Natural killer cell (primary cell): Measurements from ENCODE around the gene CLPSL2. TPM values are rescaled to one million over a fixed set of nuclear protein-coding genes. Genes with fewer than 3 reads are reported as not detected.

ENCODE experiments used
- ATAC-seq, 3 donors: fragments of 150-1000 bp in 2 of 3; fragments of 200-7000 bp in 1 of 3; cut with Tn5 transposase; 1 replicate in 1 of 3; 2 replicates in 2 of 3; pipeline ENCODE4 v1.10.0; 2021; ENCODE audit warnings: mild to moderate bottlenecking in 2 of 3, moderate library complexity in 2 of 3
- DNase-seq, 2 donors: peaks; one replicate each; pipeline versions ENCODE4 v3.0.0 to v3.0.0-alpha.2; 2013 to 2021; ENCODE audit warnings: mixed read lengths in 1 of 2
- H3K27ac ChIP-seq: one replicate; pipeline ENCODE4 v1.5.1; 2013; ENCODE audit warnings: mild to moderate bottlenecking, low read length
- H3K27me3 ChIP-seq: one replicate; pipeline ENCODE4 v1.6.1; 2013; ENCODE audit warnings: low read length; ENCODE audit not compliant: control insufficient read depth, insufficient read depth
- H3K36me3 ChIP-seq: one replicate; pipeline ENCODE4 v1.6.1; 2013; ENCODE audit warnings: low read length; ENCODE audit not compliant: control insufficient read depth, insufficient read depth
- H3K4me1 ChIP-seq: one replicate; pipeline ENCODE4 v1.6.1; 2013; ENCODE audit warnings: low read length; ENCODE audit not compliant: control insufficient read depth, insufficient read depth
- H3K4me3 ChIP-seq: one replicate; pipeline ENCODE4 v1.5.1; 2013; ENCODE audit warnings: low read length
- H3K9me3 ChIP-seq: one replicate; pipeline ENCODE4 v1.6.1; 2013; ENCODE audit warnings: low read length; ENCODE audit not compliant: control insufficient read depth, insufficient read depth
- H3K27ac Mint-ChIP-seq, 2 donors: one replicate each; pipeline ENCODE4 v1.8.0; 2022; ENCODE audit warnings: mild to moderate bottlenecking in 2 of 2, mixed read lengths in 2 of 2, moderate library complexity in 1 of 2
- H3K27me3 Mint-ChIP-seq, 2 donors: one replicate each; pipeline ENCODE4 v1.8.0; 2022; ENCODE audit warnings: low read depth in 2 of 2, mixed read lengths in 2 of 2
- H3K36me3 Mint-ChIP-seq: one replicate; pipeline ENCODE4 v1.8.0; 2022; ENCODE audit warnings: mixed read lengths
- H3K4me1 Mint-ChIP-seq, 2 donors: one replicate each; pipeline ENCODE4 v1.8.0; 2022; ENCODE audit warnings: mixed read lengths in 2 of 2
- H3K4me3 Mint-ChIP-seq: one replicate; pipeline ENCODE4 v1.8.0; 2022; ENCODE audit warnings: mild to moderate bottlenecking, moderate library complexity, mixed read lengths
- H3K9me3 Mint-ChIP-seq, 2 donors: one replicate each; pipeline ENCODE4 v1.8.0; 2022; ENCODE audit warnings: mixed read lengths in 2 of 2
- WGBS: methylation state at CpG from one replicate; pipeline ENCODE4 v1.1.7; 2013; ENCODE audit warnings: missing lambda C conversion rate; ENCODE audit not compliant: insufficient coverage; 5-methylcytosine and 5-hydroxymethylcytosine counted together
- intact Hi-C: fragments of 100-400 bp; cut with micrococcal nuclease; formaldehyde crosslinking; loops from one replicate; pipeline ENCODE4 v1.14.2; 2022
- total RNA-seq, 4 donors: library from RNA; stranded (reverse); fragments of 120-200 nt in 1 of 4; gene quantifications; one replicate each; pipeline versions ENCODE4 v1.2.3 to v1.2.4, GENCODE V29; 2013 to 2022
- TF ChIP-seq, protein P1 (sequence below): fragments of 200-600 bp; IDR thresholded peaks from one replicate; pipeline ENCODE4 v1.8.0; 2022; ENCODE audit warnings: antibody characterized with exemption

Gene CLPSL2
- total RNA-seq, 3 donors from 2014 or later (not counting 1 experiment from before 2014, with no cell fraction given) = not detected

DNA sequence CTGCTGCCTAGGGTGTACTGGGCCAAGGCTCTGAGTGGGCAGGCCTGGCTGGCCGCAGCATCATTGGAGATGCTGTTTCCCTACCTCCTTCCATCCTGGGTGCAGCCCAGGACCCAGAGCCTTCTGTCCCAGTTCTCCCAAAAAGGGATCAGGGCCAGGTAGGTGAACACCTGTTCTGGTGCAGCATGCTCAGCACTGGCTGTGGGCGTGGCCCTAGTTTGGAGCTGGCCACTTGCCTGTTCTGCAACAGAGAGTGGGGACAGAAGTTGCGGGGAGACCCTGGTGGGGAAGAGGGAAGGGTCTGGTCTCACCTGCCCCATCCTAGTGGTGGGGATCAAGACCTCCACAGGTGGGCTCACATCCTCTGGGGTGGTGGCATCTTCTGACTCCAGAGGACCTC, 40.9 kb upstream of the CLPSL2 start:
- Mint-ChIP-seq H3K36me3 (no peaks in the 10 kb centered on the region), H3K27ac (no peak overlapping the region), H3K27me3 (no peaks in the 10 kb centered on the region), H3K4me3 (no peak overlapping the region), H3K9me3 (no peaks in the 10 kb centered on the region), H3K4me1 (peaks cover 26 to 41% of the 10 kb centered on the region in 2 donors)
- Histone ChIP-seq H3K36me3 (no peaks in the 10 kb centered on the region), H3K27ac (no peak overlapping the region), H3K9me3 (no peaks in the 10 kb centered on the region), H3K4me1 (peaks cover 45% of the 10 kb centered on the region), H3K27me3 (no peaks in the 10 kb centered on the region), H3K4me3 (no peak overlapping the region)
- 95% methylated on average over 3 of the region's 3 CpGs for WGBS
- no peak for DNase-seq
- ATAC-seq = no peak
- intact Hi-C loops = loop anchor here (5.0 kb wide), 1 partner anchor 438 kb away; the partner anchor contains the start of gene DEF6
- TF ChIP-seq, protein P1, sequence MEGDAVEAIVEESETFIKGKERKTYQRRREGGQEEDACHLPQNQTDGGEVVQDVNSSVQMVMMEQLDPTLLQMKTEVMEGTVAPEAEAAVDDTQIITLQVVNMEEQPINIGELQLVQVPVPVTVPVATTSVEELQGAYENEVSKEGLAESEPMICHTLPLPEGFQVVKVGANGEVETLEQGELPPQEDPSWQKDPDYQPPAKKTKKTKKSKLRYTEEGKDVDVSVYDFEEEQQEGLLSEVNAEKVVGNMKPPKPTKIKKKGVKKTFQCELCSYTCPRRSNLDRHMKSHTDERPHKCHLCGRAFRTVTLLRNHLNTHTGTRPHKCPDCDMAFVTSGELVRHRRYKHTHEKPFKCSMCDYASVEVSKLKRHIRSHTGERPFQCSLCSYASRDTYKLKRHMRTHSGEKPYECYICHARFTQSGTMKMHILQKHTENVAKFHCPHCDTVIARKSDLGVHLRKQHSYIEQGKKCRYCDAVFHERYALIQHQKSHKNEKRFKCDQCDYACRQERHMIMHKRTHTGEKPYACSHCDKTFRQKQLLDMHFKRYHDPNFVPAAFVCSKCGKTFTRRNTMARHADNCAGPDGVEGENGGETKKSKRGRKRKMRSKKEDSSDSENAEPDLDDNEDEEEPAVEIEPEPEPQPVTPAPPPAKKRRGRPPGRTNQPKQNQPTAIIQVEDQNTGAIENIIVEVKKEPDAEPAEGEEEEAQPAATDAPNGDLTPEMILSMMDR = no peak

DNA sequence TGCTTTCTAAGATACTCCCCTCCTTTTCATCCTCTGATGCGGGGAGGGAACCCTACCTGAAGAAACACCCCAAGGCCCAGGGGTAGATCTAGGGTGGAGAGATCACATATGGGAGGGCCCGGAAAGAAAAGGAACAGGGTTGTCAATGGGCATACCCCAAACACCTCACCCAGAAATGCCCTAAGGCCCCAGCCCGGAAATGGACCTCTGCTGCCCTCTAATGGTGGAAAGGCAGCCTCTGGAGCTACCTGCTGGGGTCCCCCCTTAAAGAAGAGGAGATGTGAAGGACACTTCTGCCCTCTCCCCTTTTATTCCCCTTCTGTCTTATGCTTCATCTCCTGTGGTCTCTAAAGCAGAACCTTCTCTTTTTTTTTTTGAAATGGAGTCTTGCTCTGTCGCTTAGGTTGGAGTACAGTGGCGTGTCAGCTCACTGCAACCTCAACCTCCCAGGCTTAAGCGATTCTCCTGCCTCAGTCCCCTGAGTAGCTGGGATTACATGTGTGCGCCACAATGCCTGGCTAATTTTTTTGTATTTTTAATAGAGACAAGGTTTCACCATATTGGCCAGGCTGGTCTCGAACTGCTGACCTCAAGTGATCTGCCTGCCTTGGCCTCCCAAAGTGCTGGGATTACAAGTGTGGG, 40.0 kb upstream of the CLPSL2 start:
- TF ChIP-seq, protein P1 = peak; percentile 87
- Histone ChIP-seq H3K4me1 (peaks cover 37% of the 10 kb centered on the region), H3K4me3 (no peak overlapping the region), H3K27me3 (no peaks in the 10 kb centered on the region), H3K27ac (no peak overlapping the region), H3K36me3 (no peaks in the 10 kb centered on the region), H3K9me3 (no peaks in the 10 kb centered on the region)
- Mint-ChIP-seq H3K4me1 (peaks cover 26 to 35% of the 10 kb centered on the region in 2 donors), H3K36me3 (no peaks in the 10 kb centered on the region), H3K27me3 (no peaks in the 10 kb centered on the region), H3K27ac (no peak overlapping the region), H3K9me3 (no peaks in the 10 kb centered on the region), H3K4me3 (no peak overlapping the region)
- 76% methylated on average over 6 of the region's 8 CpGs for WGBS
- intact Hi-C loops = loop anchor here (2.0 to 5.0 kb wide), 2 partner anchors 394 to 439 kb away; partner anchors contain the start of genes DEF6 and PPARD
- ATAC-seq (peak; percentile 39 to 60 (median 48)), DNase-seq (peak; percentile 79 to 92)

DNA sequence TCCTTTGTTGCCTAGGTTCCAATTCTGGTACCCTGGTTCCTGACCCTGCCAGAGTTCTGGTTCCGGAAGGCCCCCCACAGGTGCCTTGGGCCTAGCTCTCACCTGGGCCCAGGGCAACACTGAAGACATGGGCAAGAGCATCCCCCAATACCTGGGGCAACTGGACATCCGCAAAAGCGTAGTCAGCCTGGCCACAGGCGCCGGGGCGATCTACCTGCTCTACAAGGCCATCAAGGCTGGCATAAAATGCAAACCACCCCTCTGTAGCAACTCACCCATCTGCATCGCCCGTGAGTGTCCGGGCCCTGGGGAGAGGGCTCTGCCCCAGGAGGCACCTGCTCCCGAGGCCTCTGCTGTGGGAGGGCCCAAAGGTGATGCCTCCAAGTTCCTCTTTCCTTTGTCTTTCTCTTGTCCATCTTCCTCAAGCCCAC, 39.4 kb upstream of the CLPSL2 start, which contains the start of gene ARMC12:
ARMC12 (plus strand) TSS at position 51 of the 431 bp plus-strand sequence; CDS start at position 128, 77 bp downstream.
- peaks cover 35% of the 10 kb centered on the region for H3K4me1 ChIP-seq
- intact Hi-C loops = loop anchor here (1.0 to 5.0 kb wide), 4 partner anchors 154 to 440 kb away; partner anchors contain the start of genes DEF6 and PPARD
- TF ChIP-seq, protein P1 = no peak
- no peaks in the 10 kb centered on the region for H3K36me3 ChIP-seq
- 92% methylated on average over 10 of the region's 10 CpGs for WGBS
- Mint-ChIP-seq H3K4me1 (peaks cover 26 to 31% of the 10 kb centered on the region in 2 donors), H3K9me3 (no peaks in the 10 kb centered on the region), H3K27ac (peak within 1 kb of the TSS; percentile 42 to 80), H3K36me3 (no peaks in the 10 kb centered on the region), H3K4me3 (peak within 1 kb of the TSS; percentile 35), H3K27me3 (no peaks in the 10 kb centered on the region)
- no peaks in the 10 kb centered on the region for H3K27me3 ChIP-seq
- H3K4me3 ChIP-seq = no peak within 1 kb of the TSS
- no peak within 1 kb of the TSS for H3K27ac ChIP-seq
- DNase-seq = no peak
- H3K9me3 ChIP-seq = no peaks in the 10 kb centered on the region
- ATAC-seq = no peak
